Germinal center (tissue), 1 donor: ENCODE measurements around the gene UTS2R.
A peak's percentile ranks its signal among the peaks of the same experiment; 100 is the strongest.
"Not testable (repeated sequence)": the region's sequence is repeated elsewhere in the genome, so short reads cannot be mapped to it uniquely, and the experiment has no call there.

Experiments used
- DNase-seq: peaks from one replicate; pipeline ENCODE4 v3.0.0; 2012; ENCODE audit warnings: mixed read lengths, low spot score

Gene UTS2R

DNA sequence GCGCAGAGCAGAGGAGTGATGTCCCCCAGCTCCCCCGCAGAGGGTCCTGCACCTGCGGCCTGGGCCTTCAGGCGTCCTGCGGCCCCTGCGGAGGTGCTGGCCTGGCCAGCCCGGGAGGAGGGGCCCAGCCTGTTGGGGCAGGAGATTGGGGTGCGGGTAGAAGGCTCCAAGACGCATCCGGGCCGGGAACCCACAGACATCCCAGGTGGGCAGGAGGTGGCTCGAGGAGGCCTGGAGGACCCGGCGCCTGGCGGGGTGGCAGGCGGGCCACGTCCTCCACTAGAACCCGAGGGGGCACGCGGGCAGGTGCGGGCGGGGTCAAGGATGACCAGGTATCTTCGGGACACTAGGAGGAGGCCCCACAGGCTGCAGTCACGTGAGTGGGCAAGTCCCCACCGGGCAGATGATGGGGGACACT lies 37.4 kb upstream of the UTS2R start:
- no peak for DNase-seq

DNA sequence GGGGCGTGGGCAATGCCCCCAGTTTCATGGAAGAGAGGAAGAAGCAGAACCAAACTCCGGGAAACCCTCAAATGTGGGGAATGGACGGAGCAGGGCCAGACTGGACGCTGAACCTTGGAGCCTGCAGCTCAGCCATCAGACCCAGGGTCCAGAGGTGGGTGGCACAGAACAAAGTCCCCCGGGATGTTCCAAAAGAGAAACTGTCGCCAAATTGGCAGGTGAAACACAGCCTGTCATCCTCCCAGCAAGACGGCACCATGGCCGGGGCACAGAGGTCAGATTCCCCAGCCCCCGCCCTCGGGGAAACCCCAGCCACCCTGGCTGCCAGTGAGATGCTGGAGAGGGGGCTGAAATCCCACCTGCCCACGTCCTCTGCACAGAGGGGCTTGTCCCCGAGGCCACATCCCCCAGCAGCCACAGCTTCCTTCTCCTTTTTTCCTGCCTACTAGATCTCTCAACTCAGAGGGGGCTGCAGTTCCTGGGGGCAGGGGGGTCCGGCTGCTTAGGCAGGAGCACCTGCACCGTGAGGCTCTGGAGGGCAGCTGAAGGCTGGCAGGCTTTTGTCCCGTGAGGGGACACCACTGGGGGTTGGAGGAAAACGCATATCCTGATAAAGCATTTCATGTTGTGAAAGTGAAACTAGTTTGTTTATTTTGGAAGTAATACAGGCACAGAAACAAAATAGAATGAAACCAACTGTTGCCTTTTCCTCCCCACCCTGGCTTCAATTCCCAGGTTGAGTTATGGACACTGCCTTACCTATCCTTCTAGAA lies 36.8 kb upstream of the UTS2R start:
- DNase-seq: no peak

DNA sequence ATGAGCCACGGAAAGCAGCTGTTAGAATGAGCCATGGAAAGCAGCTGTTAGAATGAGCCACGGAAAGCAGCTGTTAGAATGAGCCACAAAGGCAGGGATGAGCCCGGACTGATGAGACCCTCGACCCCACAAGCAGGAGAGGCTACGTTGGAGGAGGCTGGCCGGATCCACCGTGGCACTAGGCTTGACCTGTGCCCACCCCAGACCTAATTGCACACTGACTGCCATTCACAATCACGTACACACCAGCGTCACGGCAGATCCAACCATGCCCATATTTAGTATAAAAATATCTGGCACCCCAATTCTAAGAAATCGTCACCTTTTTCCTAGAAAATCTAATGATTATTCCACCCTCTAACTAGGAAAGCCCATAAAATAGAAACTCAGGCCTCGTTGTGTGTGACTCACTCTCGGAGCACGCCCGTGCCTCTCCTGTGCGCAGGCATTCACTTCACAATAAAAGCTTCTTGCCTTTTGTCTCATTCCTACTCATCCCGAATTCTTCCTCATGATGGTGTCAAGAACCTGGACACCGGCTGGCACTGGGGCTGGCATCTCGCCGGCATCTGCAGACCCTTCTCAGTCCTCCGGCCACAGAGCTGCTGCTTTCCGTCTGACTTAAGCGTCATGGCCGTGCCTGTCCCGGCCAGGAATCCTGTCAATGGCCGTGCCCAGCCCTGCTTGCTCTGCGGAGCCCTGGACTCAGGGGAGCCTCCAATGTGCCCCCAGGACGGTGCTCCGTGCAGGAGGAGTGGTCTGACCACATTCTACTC lies 32.5 kb upstream of the UTS2R start:
- no peak for DNase-seq

DNA sequence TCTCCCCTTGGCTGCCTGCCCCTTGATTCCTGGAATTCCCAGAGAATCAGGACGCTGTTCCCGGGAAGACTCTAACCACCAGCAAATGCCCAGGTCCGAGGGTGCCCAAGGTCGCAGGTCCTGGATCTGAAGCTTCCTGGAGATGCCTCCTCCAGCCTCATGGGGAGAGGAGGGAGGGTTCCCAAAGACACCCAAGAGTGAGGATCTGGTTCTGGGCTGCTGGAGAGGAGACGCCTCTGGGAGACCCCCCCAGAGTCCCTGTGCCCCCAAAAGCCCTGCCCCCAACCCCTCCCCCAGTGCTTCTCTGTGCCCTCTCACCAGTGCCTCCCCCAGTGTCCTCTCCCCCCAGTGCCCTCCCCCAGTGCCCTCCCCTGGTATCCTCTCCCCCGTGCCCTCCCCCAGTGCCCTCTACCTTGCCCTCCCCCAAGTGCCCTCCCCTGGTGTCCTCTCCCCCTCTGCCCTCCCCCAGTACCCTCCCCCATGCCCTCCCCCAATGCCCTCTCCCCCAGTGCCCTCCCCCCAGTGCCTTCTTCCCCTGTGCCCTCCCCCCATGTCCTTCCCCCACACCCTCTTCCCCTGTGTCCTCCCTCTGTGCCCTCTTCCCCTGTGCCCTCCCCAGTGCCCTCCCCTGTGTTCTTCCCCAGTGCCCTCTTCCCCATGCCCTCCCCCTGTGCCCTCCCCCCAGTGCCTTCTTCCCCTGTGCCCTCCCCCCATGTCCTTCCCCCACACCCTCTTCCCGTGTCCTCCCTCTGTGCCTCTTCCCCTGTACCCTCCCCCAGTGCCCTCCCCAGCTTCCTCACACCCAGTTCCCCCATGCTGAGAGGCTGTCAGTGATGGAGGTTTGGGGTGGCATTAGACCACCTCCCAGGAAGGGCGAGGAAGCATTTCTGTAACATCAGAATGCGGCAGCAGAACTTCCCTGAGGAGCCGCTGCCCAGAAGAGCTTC lies 31.7 kb upstream of the UTS2R start:
- DNase-seq: no peak

DNA sequence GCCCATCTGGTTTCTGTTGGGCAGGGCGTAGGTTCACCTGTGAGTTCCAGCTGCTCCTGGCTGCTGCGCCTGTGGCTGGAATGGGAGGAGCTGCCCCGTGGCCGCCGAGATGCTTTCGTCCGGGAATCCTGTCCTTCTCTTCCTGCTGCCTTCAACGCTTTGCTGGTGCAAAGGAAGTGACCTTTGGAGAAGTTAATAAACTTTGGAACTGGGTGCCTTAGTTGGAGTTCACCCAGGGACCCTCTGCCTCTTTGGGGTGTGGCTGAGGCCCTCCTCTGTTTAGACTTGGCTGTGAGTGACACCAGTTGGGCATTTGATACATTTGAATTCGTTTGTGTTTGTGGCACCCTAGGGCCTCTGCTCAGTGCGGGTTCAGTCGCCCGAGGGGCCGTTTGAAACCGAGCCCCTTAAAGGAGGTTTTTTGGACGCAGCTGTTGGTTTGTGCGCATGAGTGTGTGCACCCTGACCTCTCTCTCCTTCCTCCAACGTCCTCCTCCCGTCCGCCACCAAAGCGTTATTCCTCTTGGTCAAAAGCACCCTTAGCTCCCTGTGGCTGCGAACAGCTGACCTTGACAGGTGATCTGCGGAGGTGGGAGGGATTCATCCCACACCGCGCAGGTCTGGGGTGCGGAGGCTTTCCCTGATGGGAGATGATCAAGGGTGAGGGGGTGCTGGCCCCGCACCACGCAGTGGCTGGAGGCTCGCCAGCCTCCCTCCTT lies 29.0 kb upstream of the UTS2R start:
- no peak for DNase-seq

DNA sequence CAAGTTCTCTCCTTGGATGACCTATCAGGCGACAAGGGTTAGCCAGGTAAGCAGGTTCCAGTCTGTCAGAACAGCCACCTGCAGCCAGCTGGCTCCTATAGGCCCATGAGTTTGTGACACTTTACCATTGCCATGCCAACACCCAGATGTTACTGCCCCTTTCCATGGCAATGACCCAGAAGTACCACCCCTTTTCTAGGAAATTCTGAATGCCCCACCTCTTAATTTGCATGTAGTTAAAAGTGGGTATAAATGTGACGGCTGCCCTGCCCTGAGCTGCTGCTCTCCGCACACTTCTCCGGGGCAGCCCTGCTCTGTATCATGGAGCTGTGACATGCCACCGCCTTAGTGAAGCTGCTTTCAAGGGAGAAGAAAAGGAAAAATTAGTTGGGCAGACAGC lies 28.0 kb upstream of the UTS2R start:
- DNase-seq: no peak

DNA sequence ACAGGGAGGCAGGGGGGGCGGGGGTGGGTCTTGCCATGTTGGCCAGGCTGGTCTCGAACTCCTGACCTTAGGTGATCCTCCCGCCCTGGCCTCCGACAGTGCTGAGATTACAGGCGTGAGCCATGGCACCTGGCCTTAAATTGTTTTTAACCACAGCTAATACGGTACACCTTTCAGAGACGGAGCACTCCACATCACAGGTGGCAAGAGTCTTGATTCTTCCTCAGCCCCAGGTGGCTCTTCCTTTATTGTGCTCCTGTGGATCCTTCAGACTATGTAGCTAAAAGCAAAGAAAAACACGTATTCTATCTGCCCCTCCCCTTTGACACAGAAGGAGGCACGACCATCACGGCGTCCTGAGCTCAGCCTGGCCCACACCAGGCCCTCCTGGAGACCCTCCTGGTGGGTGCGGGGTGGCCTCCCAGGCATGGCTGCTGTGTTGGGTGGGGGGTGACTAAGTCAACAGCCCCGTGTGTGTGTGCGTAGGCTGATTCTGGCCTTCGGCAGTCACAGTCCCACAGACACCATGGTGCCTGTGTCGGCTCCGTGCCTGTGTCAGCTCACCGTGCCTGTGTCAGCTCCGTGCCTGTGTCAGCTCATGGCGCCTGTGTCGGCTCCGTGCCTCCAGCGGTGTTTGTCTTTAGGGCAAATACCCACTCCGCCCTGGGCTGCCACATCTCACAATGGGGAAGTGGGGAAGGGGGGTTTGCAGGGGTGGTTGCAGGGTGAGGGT lies 27.2 kb upstream of the UTS2R start:
- DNase-seq: no peak

DNA sequence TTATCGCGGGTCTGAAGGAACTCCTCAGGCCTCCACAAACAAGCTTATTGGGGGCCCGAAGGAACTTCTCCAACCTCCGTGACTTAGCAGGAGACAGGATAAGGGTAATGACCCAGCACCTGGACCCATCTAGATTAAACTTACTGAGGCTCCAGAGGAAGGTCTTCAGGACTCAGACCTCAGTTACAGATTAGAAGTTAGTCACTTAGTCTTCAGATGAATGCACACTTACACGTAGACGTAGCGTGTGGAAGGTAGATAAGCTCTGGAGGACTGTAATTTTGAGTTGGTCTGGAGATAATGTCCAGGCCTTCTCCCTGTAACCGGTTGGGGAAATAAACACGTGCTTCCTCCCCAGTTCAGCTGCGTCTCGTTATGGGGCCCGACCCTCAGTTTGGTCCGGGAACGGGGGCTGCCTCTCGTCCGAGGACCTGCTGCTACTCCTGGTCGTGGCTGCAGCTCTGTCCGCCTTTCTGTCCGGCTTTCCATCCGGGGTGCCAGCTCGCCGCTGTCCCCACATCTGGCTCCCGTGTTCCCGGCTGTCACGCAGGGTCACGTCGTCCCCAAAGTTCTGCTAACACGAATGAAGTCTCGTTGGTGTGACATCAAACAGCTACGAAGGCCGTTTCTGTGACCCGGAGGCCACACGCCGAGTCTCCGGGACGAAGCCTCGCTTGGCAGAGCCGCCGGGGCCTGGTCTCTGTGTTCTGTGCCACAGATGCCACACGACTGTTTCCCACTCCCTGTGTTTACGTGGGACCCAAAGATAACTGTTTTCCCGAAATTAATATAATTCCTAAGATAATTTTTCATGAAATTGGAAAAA lies 26.2 kb upstream of the UTS2R start:
- no peak for DNase-seq

DNA sequence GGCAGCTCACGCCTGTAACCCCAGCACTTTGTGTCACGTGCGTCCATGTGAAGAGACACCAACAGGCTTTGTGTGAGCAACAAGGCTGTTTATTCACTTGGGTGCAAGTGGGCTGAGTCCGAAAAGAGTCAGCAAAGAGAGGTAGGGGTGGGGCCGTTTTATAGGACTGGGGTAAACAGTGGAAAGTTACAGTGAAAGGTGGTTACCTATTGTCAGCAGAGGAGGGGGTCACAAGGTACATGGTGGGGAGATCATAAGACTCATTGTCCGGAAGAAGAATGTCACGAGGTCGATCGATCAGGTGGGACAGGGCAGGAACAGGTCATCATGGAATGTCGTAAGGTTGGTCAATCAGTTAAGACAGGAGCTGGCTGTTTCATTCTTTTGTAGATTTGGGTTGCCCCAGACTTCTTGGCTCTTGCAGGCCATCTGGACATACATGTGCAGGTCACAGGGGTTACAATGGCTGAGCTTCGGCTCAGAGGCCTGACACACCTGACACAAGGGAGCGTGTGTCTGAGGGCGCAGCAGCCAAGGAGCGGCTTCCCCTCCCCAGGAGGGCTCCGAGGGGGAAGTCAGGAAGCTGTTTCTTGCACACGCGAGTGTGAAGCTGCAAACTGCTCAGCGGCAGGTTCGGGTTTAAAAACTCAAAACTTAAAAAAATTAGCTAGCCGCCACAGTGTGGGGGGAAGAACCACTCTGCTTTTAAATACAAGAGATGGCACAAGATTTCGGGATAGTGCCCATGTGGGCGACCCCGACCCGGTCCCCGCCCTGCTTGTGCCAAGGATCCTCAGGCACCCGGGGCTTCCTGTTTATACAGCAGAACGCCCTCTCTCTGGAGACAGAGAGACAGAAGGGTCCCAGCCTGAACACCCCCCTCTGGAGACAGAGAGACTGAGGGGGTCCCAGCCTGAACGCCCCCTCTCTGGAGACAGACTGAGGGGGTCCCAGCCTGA lies 24.9 kb upstream of the UTS2R start:
- DNase-seq: no peak

DNA sequence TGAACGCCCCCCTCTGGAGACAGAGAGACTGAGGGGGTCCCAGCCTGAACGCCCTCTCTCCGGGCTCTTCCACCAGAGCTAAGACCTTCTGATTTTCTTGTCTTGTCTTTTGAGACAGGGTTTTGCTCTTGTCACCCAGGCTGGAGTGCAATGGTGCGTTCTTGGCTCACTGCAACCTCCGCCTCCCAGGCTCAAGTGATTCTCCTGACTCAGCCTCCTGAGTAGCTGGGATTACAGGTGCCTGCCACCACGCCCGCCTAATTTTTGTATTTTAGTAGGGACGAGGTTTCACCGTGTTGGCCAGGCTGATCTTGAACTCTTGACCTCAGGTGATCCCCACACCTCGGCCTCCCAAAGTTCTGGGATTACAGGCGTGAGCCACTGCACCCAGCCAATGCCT lies 23.6 kb upstream of the UTS2R start:
- not testable (repeated sequence) for DNase-seq

DNA sequence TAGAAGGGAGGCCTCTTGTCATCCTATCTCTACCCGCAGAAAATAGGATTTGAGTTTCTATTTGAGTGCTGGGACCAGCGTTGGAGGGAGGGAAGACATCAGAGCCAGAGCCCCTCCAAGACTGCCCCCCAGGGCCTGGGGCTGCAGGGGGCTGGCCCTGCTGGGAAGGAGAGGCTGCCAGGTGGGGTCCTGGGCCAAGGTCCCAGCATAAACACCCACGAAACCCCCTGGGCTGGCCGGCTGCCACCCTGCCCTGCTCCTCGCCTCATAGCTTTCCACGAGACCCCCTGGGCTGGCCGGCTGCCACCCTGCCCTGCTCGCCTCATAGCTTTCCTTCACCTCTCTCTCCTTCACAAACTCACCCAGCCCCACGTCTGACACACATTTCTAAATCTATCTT lies 23.1 kb upstream of the UTS2R start:
- DNase-seq: no peak

DNA sequence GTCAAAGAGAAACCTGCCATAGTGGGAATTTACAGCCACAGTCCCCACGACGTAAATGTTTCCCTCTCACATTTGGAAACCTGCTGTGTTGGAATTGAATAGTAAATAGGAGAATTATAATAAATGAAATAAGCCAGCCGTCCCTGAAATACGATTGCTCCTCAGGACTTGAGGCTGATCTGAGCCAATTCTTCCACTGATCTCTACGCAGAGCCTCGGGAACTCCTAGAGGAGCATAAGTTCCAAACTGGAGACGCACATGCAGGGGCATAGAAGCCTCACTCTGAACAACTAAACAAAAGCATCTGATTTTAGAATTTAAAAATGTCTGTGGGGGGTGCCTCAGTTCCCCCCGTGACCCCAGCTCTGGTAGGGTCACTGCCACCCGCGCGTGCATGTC lies 22.7 kb upstream of the UTS2R start:
- no peak for DNase-seq

DNA sequence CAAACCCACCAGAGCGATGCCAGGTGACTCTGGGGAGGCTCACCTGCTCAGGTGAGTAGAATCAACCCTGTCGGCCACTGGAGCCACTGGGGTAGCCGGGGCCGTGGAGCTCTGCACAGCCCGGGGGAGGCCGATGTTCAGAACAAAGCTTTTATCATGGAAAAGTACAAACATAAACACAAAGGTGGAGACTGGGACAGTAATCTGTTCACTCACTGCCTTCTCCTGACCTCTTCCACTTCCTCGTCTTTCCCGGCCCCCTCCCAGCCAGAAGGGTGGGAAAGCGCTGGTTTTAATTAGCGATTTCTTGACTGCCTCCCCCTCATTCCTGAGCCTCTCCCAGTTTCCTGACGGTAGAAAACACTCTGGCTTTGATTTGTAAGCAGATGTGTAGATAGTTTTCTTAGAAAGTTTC lies 22.3 kb upstream of the UTS2R start:
- DNase-seq: no peak

DNA sequence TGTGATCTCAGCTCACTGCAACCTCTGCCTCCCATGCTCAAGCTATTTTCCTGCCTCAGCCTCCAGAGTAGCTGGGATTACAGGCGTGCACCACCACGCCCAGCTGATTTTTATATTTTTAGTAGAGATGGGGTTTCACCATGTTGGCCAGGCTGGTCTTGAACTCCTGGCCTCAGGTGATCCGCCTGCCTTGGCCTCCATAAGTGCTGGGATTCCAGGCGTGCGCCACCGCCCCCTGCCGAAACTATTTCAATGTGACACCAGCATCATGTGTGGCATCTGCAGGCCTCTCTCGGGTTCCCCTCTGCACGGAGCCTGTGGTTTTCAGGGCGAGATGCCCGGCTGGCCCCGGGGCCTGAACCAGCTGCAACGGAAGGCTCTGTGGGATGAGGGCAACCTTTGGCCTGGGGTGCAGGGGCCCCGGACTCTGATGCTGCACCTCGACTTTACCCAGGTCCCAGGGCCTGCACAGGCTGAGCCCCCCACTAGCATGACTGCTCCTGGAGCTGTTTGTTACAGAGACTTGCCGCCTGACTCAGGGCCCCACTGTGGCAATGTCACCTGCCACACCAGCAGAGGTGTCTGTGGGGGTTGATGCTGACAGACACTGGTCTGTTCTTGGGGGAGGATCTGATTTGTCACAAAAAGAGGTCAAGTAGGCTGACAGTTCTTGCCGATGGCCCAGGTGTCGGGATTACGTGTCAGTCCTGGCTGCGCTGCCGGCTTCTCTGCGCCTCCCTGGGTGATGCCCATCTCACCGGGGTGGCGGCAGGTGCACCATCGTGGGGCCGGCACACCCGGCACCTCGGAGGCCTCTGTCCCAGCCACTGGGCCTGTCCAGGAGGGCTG lies 21.2 kb upstream of the UTS2R start:
- DNase-seq: peak; percentile 50

DNA sequence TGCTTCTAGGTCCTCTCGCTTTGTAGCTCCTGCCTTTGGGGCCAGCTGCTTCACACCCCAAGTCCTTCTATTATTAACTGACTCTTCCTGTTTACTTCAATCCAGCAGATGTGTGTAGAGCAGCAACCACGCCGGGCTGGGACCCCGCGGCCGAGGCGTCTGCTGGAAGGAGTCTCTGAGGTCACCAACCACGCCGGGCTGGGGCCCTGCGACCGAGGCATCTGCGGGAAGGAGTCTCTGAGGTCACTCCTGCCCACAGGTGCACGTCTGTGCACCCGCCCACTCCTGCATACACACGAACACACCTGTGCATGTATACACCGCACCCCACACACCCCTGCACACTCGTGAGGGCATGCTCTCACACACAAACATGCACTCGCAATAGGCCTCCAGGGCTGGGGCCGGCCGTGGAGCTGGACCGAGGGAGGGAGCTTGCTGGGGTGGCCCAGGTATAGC lies 20.3 kb upstream of the UTS2R start:
- no peak for DNase-seq

DNA sequence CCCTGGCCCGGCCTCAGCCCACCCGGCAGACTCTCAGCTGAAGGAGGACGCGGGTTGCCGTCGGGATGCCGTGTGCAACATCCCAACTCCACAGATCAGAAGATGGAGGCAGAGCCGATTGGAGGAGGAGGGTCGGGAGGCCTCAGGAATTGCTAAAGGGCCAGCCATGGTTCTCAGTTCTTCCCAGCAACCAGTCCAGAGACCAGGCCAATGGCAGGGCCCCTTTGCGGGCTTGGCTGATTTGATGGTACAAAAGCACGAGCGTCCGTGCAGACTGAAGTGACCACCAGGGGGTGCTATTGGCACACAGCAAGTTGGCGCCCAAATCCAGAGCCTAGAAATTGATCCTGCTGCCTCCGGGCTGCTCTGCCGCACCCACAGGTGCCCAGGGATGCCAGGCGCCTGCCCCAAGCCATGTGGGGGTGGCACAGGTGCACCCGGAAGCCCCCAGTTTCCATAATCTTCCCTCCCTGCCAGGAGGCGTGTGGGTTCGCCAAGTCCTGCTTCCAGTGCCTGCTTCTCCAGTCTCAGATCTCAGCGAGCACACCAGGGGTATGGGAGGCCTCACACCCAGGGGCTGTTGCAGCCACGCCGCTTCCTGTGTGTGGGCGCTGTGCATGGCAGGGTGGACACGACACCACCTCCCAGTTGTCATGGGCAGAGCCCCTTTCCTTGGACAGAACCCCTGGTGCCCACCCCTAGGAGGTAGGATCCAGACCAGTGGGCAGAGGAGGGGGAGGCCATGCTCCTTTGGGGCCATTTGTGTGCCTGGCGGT lies 19.7 kb upstream of the UTS2R start:
- peak; percentile 83 for DNase-seq

DNA sequence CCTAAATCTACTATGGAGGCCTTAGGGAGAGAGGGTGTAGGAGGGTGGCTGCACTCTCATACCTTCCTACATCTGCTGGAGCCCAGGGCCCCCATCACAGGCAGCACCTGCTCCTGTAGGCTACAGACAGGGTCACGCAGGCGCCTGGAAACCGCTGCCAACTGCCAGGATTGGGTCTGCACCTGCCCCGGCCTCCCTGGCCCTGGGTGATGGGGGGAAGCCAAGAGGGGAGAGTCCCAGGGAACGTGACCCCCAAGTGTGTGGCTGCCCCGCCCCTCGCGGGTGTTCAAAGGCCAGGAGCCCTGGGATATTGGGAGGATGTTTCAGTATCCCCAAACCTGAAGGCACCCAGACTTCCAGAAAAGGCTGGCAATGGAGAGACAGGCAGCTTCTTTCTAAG lies 18.1 kb upstream of the UTS2R start:
- no peak for DNase-seq
